Measurements from ENCODE around the gene C1QTNF1. TPM values are rescaled to one million over a fixed set of nuclear protein-coding genes. Genes with fewer than 3 reads are reported as not detected.

C1QTNF1 gene
- total RNA-seq, 2 experiments from 2014 or later = not detected

- ChIA-PET CTCF (ENCODE audit: unreplicated experiment) (no interaction called here), POLR2A (no interaction called here)
- Histone ChIP-seq H3K79me2 (ENCODE audit: insufficient read depth, low read depth, low read length) (no peaks in the 10 kb centered on the region), H3K9me2 (ENCODE audit: insufficient read depth, low read length) (no peaks in the 10 kb centered on the region), H2AFZ (ENCODE audit: low read length) (no peak overlapping the region), H3K4me2 (ENCODE audit: low read length) (no peak overlapping the region), H3K36me3 (ENCODE audit: insufficient read depth, low read length) (no peaks in the 10 kb centered on the region), H3K27ac (ENCODE audit: low read depth, low read length, poor library complexity, severe bottlenecking) (no peak overlapping the region), H3K9me3 (ENCODE audit: low read length) (no peaks in the 10 kb centered on the region), H3K4me3 (ENCODE audit: low read depth, low read length, poor library complexity, severe bottlenecking) (no peak overlapping the region), H3K4me1 (ENCODE audit: insufficient read depth, low read length, poor library complexity, severe bottlenecking) (no peaks in the 10 kb centered on the region), H4K20me1 (ENCODE audit: insufficient read depth, low read length) (no peaks in the 10 kb centered on the region)
- no TSS peak for BruUV-seq (replicated peaks)
- intact Hi-C loops (cut with micrococcal nuclease; ENCODE audit: unreplicated experiment) = no loop called here
- DNase-seq (ENCODE audit: low spot score) = no peak
- no peak for TF ChIP-seq EZH2phosphoT487 (IDR thresholded peaks at IDR 0.05; ENCODE audit: borderline replicate concordance, low read depth, low read length)
- TF ChIP-seq, protein P1, sequence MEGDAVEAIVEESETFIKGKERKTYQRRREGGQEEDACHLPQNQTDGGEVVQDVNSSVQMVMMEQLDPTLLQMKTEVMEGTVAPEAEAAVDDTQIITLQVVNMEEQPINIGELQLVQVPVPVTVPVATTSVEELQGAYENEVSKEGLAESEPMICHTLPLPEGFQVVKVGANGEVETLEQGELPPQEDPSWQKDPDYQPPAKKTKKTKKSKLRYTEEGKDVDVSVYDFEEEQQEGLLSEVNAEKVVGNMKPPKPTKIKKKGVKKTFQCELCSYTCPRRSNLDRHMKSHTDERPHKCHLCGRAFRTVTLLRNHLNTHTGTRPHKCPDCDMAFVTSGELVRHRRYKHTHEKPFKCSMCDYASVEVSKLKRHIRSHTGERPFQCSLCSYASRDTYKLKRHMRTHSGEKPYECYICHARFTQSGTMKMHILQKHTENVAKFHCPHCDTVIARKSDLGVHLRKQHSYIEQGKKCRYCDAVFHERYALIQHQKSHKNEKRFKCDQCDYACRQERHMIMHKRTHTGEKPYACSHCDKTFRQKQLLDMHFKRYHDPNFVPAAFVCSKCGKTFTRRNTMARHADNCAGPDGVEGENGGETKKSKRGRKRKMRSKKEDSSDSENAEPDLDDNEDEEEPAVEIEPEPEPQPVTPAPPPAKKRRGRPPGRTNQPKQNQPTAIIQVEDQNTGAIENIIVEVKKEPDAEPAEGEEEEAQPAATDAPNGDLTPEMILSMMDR (conservative IDR thresholded peaks at IDR 0.05; ENCODE audit: low read length) = no peak
Measured at GRCh38 chr17:79080349-79080748, 56.4 kb downstream of the C1QTNF1 start.

DNA sequence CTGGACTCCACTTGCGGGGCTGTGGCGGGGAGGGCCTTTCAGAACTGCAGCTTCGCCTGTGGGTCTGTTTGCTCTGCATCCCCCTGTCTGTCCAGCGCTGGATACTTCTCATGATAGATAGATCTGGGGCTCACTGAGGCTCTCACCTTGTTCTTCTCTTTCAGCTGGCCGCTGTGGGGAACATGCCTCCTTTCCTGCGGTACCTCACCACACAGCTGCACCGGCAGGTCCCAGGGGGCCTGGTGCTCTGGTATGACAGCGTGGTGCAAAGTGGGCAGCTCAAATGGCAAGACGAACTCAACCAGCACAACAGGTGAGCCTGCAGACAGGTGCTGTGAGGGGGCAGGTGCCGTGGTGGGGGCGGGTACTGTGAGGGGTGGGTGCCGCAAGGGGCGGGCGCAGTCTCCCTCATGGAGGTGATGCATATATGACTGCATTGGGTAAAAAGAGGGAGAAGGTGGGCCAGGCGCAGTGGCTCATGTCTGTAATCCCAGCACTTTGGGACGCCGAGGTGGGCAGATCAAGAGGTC, 56.9 kb downstream of the C1QTNF1 start:
- TF ChIP-seq, protein P1 (conservative IDR thresholded peaks at IDR 0.05; ENCODE audit: low read length) = no peak
- H3K79me2 ChIP-seq (ENCODE audit: insufficient read depth, low read depth, low read length) = no peaks in the 10 kb centered on the region
- no peak overlapping the region for H3K4me2 ChIP-seq (ENCODE audit: low read length)
- no peaks in the 10 kb centered on the region for H3K36me3 ChIP-seq (ENCODE audit: insufficient read depth, low read length)
- no peak for DNase-seq (ENCODE audit: low spot score)
- H3K9me2 ChIP-seq (ENCODE audit: insufficient read depth, low read length) = no peaks in the 10 kb centered on the region
- BruUV-seq (replicated peaks) = no TSS peak
- no peak overlapping the region for H3K4me3 ChIP-seq (ENCODE audit: low read depth, low read length, poor library complexity, severe bottlenecking)
- no peaks in the 10 kb centered on the region for H3K9me3 ChIP-seq (ENCODE audit: low read length)
- H4K20me1 ChIP-seq (ENCODE audit: insufficient read depth, low read length) = no peaks in the 10 kb centered on the region
- no peaks in the 10 kb centered on the region for H3K4me1 ChIP-seq (ENCODE audit: insufficient read depth, low read length, poor library complexity, severe bottlenecking)
- CTCF ChIA-PET (ENCODE audit: unreplicated experiment) = interaction anchor here (0.6 kb wide), 1 partner anchor 13 kb away, joined by 3 read pairs; no protein-coding TSS in a partner anchor
- POLR2A ChIA-PET = no interaction called here
- H2AFZ ChIP-seq (ENCODE audit: low read length) = no peak overlapping the region
- H3K27ac ChIP-seq (ENCODE audit: low read depth, low read length, poor library complexity, severe bottlenecking) = no peak overlapping the region
- intact Hi-C loops (cut with micrococcal nuclease; ENCODE audit: unreplicated experiment) = no loop called here

DNA sequence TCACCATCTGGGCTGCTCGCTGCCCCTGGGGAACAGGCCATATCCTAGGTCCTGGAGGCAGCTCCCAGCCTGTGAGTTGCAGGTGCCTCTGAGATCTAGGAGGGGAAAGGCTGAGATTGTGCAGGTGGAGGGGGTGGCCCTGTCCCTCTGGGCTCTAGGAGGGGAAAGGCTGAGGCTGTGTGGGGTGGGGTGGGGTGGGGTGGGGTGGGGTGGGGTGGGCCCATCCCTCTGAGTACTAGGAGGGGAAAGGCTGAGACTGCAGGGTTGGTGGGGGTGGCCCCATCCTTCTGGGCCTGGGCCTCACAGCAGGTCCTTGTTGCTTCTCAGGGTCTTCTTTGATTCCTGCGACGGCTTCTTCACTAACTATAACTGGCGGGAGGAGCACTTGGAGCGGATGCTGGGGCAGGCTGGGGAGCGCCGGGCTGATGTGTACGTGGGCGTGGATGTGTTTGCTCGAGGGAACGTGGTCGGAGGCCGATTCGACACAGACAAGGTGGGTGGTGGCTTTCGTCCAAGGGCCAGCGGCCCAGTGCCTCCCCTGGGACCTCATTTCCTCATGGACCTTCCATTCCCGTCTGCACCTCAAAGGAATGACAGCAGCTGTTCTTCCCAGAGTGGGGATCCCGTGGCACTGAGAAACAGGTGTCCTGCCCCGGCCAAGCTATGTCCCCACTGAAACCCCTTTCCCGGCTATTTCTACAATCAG, 57.8 kb downstream of the C1QTNF1 start:
- Histone ChIP-seq H3K4me2 (ENCODE audit: low read length) (no peak overlapping the region), H3K4me3 (ENCODE audit: low read depth, low read length, poor library complexity, severe bottlenecking) (no peak overlapping the region), H4K20me1 (ENCODE audit: insufficient read depth, low read length) (no peaks in the 10 kb centered on the region), H3K27ac (ENCODE audit: low read depth, low read length, poor library complexity, severe bottlenecking) (no peak overlapping the region), H3K9me3 (ENCODE audit: low read length) (no peaks in the 10 kb centered on the region), H2AFZ (ENCODE audit: low read length) (no peak overlapping the region), H3K79me2 (ENCODE audit: insufficient read depth, low read depth, low read length) (no peaks in the 10 kb centered on the region), H3K4me1 (ENCODE audit: insufficient read depth, low read length, poor library complexity, severe bottlenecking) (no peaks in the 10 kb centered on the region), H3K9me2 (ENCODE audit: insufficient read depth, low read length) (no peaks in the 10 kb centered on the region), H3K36me3 (ENCODE audit: insufficient read depth, low read length) (no peaks in the 10 kb centered on the region)
- CTCF ChIA-PET (ENCODE audit: unreplicated experiment) = interaction anchor here (1.3 kb wide), 1 partner anchor 36 kb away, joined by 5 read pairs; no protein-coding TSS in a partner anchor
- DNase-seq (ENCODE audit: low spot score) = no peak
- BruUV-seq (replicated peaks) = no TSS peak
- intact Hi-C loops (cut with micrococcal nuclease; ENCODE audit: unreplicated experiment) = loop anchor here (2.0 kb wide), 1 partner anchor 35 kb away; no protein-coding TSS in a partner anchor
- POLR2A ChIA-PET = no interaction called here
- TF ChIP-seq, protein P1 (conservative IDR thresholded peaks at IDR 0.05; ENCODE audit: low read length) = no peak
- no peak for TF ChIP-seq EZH2phosphoT487 (IDR thresholded peaks at IDR 0.05; ENCODE audit: borderline replicate concordance, low read depth, low read length)
